ENCODE data around the gene MED6.

MED6 gene

GRCh38 chr14:70624972-70625371, 24.5 kb upstream of the MED6 start:
- no peak overlapping the region for H2AFZ ChIP-seq (ENCODE audit: low read depth)
- no peak for TF ChIP-seq CTCF (conservative IDR thresholded peaks at IDR 0.05; ENCODE audit: low read depth, low read length)
- no peak overlapping the region for H3K9ac ChIP-seq
- H3K4me2 ChIP-seq, result no peak overlapping the region
- H3K4me1 ChIP-seq (ENCODE audit: low read depth, poor library complexity, severe bottlenecking), result no peaks in the 10 kb centered on the region
- no peaks in the 10 kb centered on the region for H3K79me2 ChIP-seq (ENCODE audit: insufficient read depth, low read depth)
- H3K27ac ChIP-seq, result no peak overlapping the region
- no peaks in the 10 kb centered on the region for H4K20me1 ChIP-seq (ENCODE audit: insufficient read depth)
- H3K4me3 ChIP-seq (IDR thresholded peaks at IDR 0.05; ENCODE audit: insufficient read depth, low read depth, low read length), result no peak overlapping the region
- no peaks in the 10 kb centered on the region for H3K36me3 ChIP-seq (ENCODE audit: insufficient read depth)
- H3K27me3 ChIP-seq (ENCODE audit: insufficient read depth, low read depth), result no peaks in the 10 kb centered on the region

GRCh38 chr14:70622111-70622712, 21.8 kb upstream of the MED6 start:
- Histone ChIP-seq H3K79me2 (ENCODE audit: insufficient read depth, low read depth) (no peaks in the 10 kb centered on the region), H3K4me2 (no peak overlapping the region), H3K4me1 (ENCODE audit: low read depth, poor library complexity, severe bottlenecking) (no peaks in the 10 kb centered on the region), H3K27ac (no peak overlapping the region), H4K20me1 (ENCODE audit: insufficient read depth) (no peaks in the 10 kb centered on the region), H3K27me3 (ENCODE audit: insufficient read depth, low read depth) (no peaks in the 10 kb centered on the region), H3K9ac (no peak overlapping the region), H3K4me3 (IDR thresholded peaks at IDR 0.05; ENCODE audit: insufficient read depth, low read depth, low read length) (no peak overlapping the region), H2AFZ (ENCODE audit: low read depth) (no peak overlapping the region), H3K36me3 (ENCODE audit: insufficient read depth) (no peaks in the 10 kb centered on the region)
- peak; percentile 55 for TF ChIP-seq CTCF (conservative IDR thresholded peaks at IDR 0.05; ENCODE audit: low read depth, low read length)

- Histone ChIP-seq H4K20me1 (ENCODE audit: insufficient read depth) (no peaks in the 10 kb centered on the region), H3K27me3 (ENCODE audit: insufficient read depth, low read depth) (no peaks in the 10 kb centered on the region), H3K4me3 (IDR thresholded peaks at IDR 0.05; ENCODE audit: insufficient read depth, low read depth, low read length) (no peak overlapping the region), H3K9ac (no peak overlapping the region), H3K4me2 (no peak overlapping the region), H3K4me1 (ENCODE audit: low read depth, poor library complexity, severe bottlenecking) (no peaks in the 10 kb centered on the region), H2AFZ (ENCODE audit: low read depth) (no peak overlapping the region), H3K79me2 (ENCODE audit: insufficient read depth, low read depth) (no peaks in the 10 kb centered on the region), H3K36me3 (ENCODE audit: insufficient read depth) (no peaks in the 10 kb centered on the region), H3K27ac (no peak overlapping the region)
- no peak for TF ChIP-seq CTCF (conservative IDR thresholded peaks at IDR 0.05; ENCODE audit: low read depth, low read length)
These were observed 19.3 kb upstream of the MED6 start for GRCh38 chr14:70619708-70620107.

- Histone ChIP-seq H3K4me3 (IDR thresholded peaks at IDR 0.05; ENCODE audit: insufficient read depth, low read depth, low read length) (no peak overlapping the region), H3K27me3 (ENCODE audit: insufficient read depth, low read depth) (no peaks in the 10 kb centered on the region), H2AFZ (ENCODE audit: low read depth) (no peak overlapping the region), H3K4me2 (no peak overlapping the region), H3K27ac (no peak overlapping the region), H3K4me1 (ENCODE audit: low read depth, poor library complexity, severe bottlenecking) (no peaks in the 10 kb centered on the region), H3K79me2 (ENCODE audit: insufficient read depth, low read depth) (no peaks in the 10 kb centered on the region), H4K20me1 (ENCODE audit: insufficient read depth) (no peaks in the 10 kb centered on the region), H3K36me3 (ENCODE audit: insufficient read depth) (no peaks in the 10 kb centered on the region), H3K9ac (no peak overlapping the region)
- TF ChIP-seq CTCF (conservative IDR thresholded peaks at IDR 0.05; ENCODE audit: low read depth, low read length), result no peak
These were observed 17.9 kb upstream of the MED6 start for GRCh38 chr14:70618314-70618713.

Data from KMS-11 (cell line).